ENCODE results near the gene PBX3.

- TF ChIP-seq, protein P1, sequence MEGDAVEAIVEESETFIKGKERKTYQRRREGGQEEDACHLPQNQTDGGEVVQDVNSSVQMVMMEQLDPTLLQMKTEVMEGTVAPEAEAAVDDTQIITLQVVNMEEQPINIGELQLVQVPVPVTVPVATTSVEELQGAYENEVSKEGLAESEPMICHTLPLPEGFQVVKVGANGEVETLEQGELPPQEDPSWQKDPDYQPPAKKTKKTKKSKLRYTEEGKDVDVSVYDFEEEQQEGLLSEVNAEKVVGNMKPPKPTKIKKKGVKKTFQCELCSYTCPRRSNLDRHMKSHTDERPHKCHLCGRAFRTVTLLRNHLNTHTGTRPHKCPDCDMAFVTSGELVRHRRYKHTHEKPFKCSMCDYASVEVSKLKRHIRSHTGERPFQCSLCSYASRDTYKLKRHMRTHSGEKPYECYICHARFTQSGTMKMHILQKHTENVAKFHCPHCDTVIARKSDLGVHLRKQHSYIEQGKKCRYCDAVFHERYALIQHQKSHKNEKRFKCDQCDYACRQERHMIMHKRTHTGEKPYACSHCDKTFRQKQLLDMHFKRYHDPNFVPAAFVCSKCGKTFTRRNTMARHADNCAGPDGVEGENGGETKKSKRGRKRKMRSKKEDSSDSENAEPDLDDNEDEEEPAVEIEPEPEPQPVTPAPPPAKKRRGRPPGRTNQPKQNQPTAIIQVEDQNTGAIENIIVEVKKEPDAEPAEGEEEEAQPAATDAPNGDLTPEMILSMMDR (optimal IDR thresholded peaks at IDR 0.05 in 1 of 3, IDR thresholded peaks at IDR 0.05 in 1 of 3, conservative IDR thresholded peaks at IDR 0.05 in 1 of 3; ENCODE audit: extremely low read depth in 1 of 3, insufficient read depth in 2 of 3, low read length in 3 of 3): no peak
- no peak for TF ChIP-seq EZH2 (IDR thresholded peaks at IDR 0.05; ENCODE audit: low read length)
Observed at GRCh38 chr9:125750627-125751011, 3.4 kb downstream of the PBX3 start.
